GM23338 (cell line): ENCODE data around the gene PLIN4.

Source experiments
- CREB1 ChIP-seq: fragments of 250-450 bp; sonication (Bioruptor Pico); IDR thresholded peaks from 2 replicates; pipeline ENCODE4 v1.5.0; 2020; ENCODE audit warnings: low read depth, mild to moderate bottlenecking, moderate library complexity
- CTCF ChIP-seq, 2 experiments: fragments of 200-600 bp in 1 of 2; sonication (generic) in 1 of 2; conservative IDR thresholded peaks; 2 replicates each; pipeline versions ENCODE4 v1.5.1 to v1.6.1; 2016 to 2017; ENCODE audit warnings: antibody characterized with exemption in 2 of 2, low read depth in 2 of 2, mild to moderate bottlenecking in 2 of 2, moderate library complexity in 1 of 2
- EZH2 ChIP-seq: fragments of 200-600 bp; sonication (generic); IDR thresholded peaks from one replicate; pipeline ENCODE4 v1.8.0; 2017; ENCODE audit warnings: antibody characterized with exemption, mild to moderate bottlenecking, low read depth; ENCODE audit not compliant: unreplicated experiment
- EZH2phosphoT487 ChIP-seq: fragments of 200-600 bp; sonication (generic); IDR thresholded peaks from one replicate; pipeline ENCODE4 v1.8.1; 2018; ENCODE audit warnings: antibody characterized with exemption; ENCODE audit not compliant: unreplicated experiment
- JUNB ChIP-seq: IDR thresholded peaks from one replicate; pipeline ENCODE4 v1.6.1; 2016; ENCODE audit warnings: antibody characterized with exemption; ENCODE audit not compliant: unreplicated experiment
- POLR2AphosphoS5 ChIP-seq: IDR thresholded peaks from 2 replicates; pipeline ENCODE4 v1.6.1; 2016; ENCODE audit warnings: antibody characterized with exemption, low read depth
- REST ChIP-seq: IDR thresholded peaks from one replicate; pipeline ENCODE4 v1.6.1; 2018; ENCODE audit warnings: antibody characterized with exemption; ENCODE audit not compliant: unreplicated experiment

GRCh38 chr19:4554717-4555116 lies 36.4 kb upstream of the PLIN4 start:
- TF ChIP-seq CTCF (conservative IDR thresholded peaks at IDR 0.05; ENCODE audit: low read depth in 2 of 2) (no peak), REST (no peak), EZH2phosphoT487 (no peak), POLR2AphosphoS5 (no peak), EZH2 (no peak), JUNB (no peak), CREB1 (no peak)
